SK-N-SH treated with all-trans-retinoic acid at 6 μM for 48 hours (cell line): ENCODE results near the gene OPA1.

ENCODE experiments used
- ATAC-seq: fragments of 200-7000 bp; cut with Tn5 transposase; 3 replicates; pipeline ENCODE4 v1.9.1; 2020; ENCODE audit warnings: mild to moderate bottlenecking, moderate library complexity
- BACH2 ChIP-seq: fragments of 250-450 bp; sonication (Bioruptor Pico); IDR thresholded peaks from 2 replicates; pipeline ENCODE4 v1.9.0; 2021; ENCODE audit warnings: mild to moderate bottlenecking, borderline replicate concordance
- CSDC2 ChIP-seq: fragments of 250-450 bp; sonication (Bioruptor Pico); IDR thresholded peaks from 2 replicates; pipeline ENCODE4 v1.5.0; 2020; ENCODE audit warnings: mild to moderate bottlenecking, moderate library complexity
- CSRNP3 ChIP-seq: fragments of 250-450 bp; sonication (Bioruptor Pico); IDR thresholded peaks from 2 replicates; pipeline ENCODE4 v1.5.1; 2021; ENCODE audit warnings: mild to moderate bottlenecking, moderate library complexity
- ESRRG ChIP-seq: fragments of 250-450 bp; sonication (Bioruptor Pico); IDR thresholded peaks from 2 replicates; pipeline ENCODE4 v1.6.1; 2021; ENCODE audit warnings: mild to moderate bottlenecking
- GLIS3 ChIP-seq: fragments of 250-450 bp; sonication (Bioruptor Pico); IDR thresholded peaks from 2 replicates; pipeline ENCODE4 v1.5.0; 2020; ENCODE audit warnings: mild to moderate bottlenecking, moderate library complexity
- ISL1 ChIP-seq: fragments of 250-450 bp; sonication (Bioruptor Pico); IDR thresholded peaks from 2 replicates; pipeline ENCODE4 v2.1.2; 2022; ENCODE audit warnings: mild to moderate bottlenecking, moderate library complexity
- OSR1 ChIP-seq: fragments of 250-450 bp; sonication (Bioruptor Pico); IDR thresholded peaks from 2 replicates; pipeline ENCODE4 v1.8.0; 2022; ENCODE audit warnings: moderate library complexity, mild to moderate bottlenecking, inconsistent platforms
- PPARA ChIP-seq: fragments of 250-450 bp; sonication (Bioruptor Pico); IDR thresholded peaks from 2 replicates; pipeline ENCODE4 v1.5.0; 2020; ENCODE audit warnings: mild to moderate bottlenecking, borderline replicate concordance
- SNAI2 ChIP-seq: fragments of 250-450 bp; sonication (Bioruptor Pico); IDR thresholded peaks from 2 replicates; pipeline ENCODE4 v1.5.0; 2020; ENCODE audit warnings: mild to moderate bottlenecking, moderate library complexity
- TCF4 ChIP-seq: fragments of 250-450 bp; sonication (Bioruptor Pico); IDR thresholded peaks from 2 replicates; pipeline ENCODE4 v1.8.0; 2021; ENCODE audit warnings: mild to moderate bottlenecking, moderate library complexity, borderline replicate concordance
- TOX ChIP-seq: fragments of 250-450 bp; sonication (Bioruptor Pico); IDR thresholded peaks from 2 replicates; pipeline ENCODE4 v1.8.0; 2021; ENCODE audit warnings: mild to moderate bottlenecking, moderate library complexity, borderline replicate concordance
- TSHZ2 ChIP-seq: fragments of 250-450 bp; sonication (Bioruptor Pico); IDR thresholded peaks from 2 replicates; pipeline ENCODE4 v1.5.0; 2020; ENCODE audit warnings: mild to moderate bottlenecking, moderate library complexity
- ZFP3 ChIP-seq: fragments of 250-450 bp; sonication (Bioruptor Pico); IDR thresholded peaks from 2 replicates; pipeline ENCODE4 v1.5.0; 2020; ENCODE audit warnings: mild to moderate bottlenecking, moderate library complexity
- ZFP30 ChIP-seq: fragments of 450-650 bp; formaldehyde crosslinking; IDR thresholded peaks from 2 replicates; pipeline ENCODE4 v1.5.0; 2022; ENCODE audit warnings: mild to moderate bottlenecking, moderate library complexity
- ZNF70 ChIP-seq: fragments of 450-650 bp; formaldehyde crosslinking; IDR thresholded peaks from 2 replicates; pipeline ENCODE4 v1.5.0; 2020; ENCODE audit warnings: mild to moderate bottlenecking, moderate library complexity
- ZNF8 ChIP-seq: fragments of 450-650 bp; formaldehyde crosslinking; IDR thresholded peaks from 2 replicates; pipeline ENCODE4 v1.5.0; 2020; ENCODE audit warnings: mild to moderate bottlenecking, moderate library complexity
- TF ChIP-seq, protein P1 (sequence below): fragments of 250-450 bp; sonication (Bioruptor Pico); IDR thresholded peaks from 2 replicates; pipeline ENCODE4 v1.5.1; 2020; ENCODE audit warnings: low read depth, mild to moderate bottlenecking, moderate library complexity
- TF ChIP-seq, protein P2 (sequence below): fragments of 250-450 bp; sonication (Bioruptor Pico); IDR thresholded peaks from 2 replicates; pipeline ENCODE4 v1.8.0; 2021; ENCODE audit warnings: low read depth, mild to moderate bottlenecking, moderate library complexity, borderline replicate concordance

OPA1 gene

DNA sequence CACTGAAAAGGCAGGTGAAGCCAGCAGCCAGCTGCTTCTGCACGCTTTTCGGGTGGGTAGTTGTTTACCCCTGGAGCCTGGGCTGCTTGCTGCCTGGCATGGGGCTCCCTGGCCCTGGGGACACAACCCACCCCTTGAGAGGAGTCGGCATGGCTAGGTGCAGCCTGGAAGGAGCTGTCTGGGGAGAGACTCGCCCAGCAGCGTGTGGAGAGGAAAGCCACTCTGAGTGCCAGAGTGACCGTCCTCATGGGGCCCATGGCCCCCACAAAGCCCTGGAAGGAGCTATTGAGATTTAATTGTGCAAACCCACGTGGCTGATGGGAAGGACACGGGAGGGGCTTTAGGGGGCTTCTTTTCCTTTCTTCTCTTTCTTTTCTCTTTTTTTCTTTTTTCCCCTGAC, 137.5 kb downstream of the OPA1 start:
- no peak for ATAC-seq
- TF ChIP-seq ZNF70, result no peak
- no peak for TF ChIP-seq GLIS3
- no peak for TF ChIP-seq TCF4 (CRISPR knock-in tag)
- TF ChIP-seq TOX (CRISPR knock-in tag), result no peak
- TF ChIP-seq OSR1 (CRISPR knock-in tag), result no peak
- no peak for TF ChIP-seq ZNF8 (CRISPR knock-in tag)
- no peak for TF ChIP-seq CSDC2
- TF ChIP-seq, protein P1, sequence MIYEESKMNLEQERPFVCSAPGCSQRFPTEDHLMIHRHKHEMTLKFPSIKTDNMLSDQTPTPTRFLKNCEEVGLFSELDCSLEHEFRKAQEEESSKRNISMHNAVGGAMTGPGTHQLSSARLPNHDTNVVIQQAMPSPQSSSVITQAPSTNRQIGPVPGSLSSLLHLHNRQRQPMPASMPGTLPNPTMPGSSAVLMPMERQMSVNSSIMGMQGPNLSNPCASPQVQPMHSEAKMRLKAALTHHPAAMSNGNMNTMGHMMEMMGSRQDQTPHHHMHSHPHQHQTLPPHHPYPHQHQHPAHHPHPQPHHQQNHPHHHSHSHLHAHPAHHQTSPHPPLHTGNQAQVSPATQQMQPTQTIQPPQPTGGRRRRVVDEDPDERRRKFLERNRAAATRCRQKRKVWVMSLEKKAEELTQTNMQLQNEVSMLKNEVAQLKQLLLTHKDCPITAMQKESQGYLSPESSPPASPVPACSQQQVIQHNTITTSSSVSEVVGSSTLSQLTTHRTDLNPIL, result no peak
- TF ChIP-seq, protein P2, sequence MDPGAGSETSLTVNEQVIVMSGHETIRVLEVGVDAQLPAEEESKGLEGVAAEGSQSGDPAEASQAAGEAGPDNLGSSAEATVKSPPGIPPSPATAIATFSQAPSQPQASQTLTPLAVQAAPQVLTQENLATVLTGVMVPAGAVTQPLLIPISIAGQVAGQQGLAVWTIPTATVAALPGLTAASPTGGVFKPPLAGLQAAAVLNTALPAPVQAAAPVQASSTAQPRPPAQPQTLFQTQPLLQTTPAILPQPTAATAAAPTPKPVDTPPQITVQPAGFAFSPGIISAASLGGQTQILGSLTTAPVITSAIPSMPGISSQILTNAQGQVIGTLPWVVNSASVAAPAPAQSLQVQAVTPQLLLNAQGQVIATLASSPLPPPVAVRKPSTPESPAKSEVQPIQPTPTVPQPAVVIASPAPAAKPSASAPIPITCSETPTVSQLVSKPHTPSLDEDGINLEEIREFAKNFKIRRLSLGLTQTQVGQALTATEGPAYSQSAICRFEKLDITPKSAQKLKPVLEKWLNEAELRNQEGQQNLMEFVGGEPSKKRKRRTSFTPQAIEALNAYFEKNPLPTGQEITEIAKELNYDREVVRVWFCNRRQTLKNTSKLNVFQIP (CRISPR knock-in tag), result no peak
- TF ChIP-seq ISL1 (CRISPR knock-in tag), result no peak
- TF ChIP-seq ESRRG (CRISPR knock-in tag), result no peak
- TF ChIP-seq BACH2 (CRISPR knock-in tag), result no peak
- TF ChIP-seq PPARA (CRISPR knock-in tag), result no peak
- TF ChIP-seq TSHZ2 (CRISPR knock-in tag), result no peak
- TF ChIP-seq CSRNP3 (CRISPR knock-in tag), result no peak

DNA sequence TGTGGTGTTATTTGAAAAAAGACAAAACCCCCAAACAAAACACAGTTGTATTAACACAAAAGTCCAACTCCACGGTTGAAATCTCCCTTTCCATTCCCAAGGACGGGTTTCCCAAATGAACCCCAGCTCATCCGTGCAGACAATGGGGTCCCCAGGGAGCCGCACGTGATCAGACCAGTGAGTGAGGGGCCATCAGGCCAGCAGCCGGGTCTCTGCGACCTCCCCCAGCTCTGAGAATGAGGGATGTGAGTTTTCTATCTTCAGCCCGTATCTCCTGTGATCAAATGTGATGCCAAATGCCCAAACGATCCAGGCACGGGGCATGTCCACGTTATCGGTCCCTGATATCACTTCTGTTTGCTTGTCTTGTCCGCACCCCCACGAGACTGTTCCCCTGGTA, 138.0 kb downstream of the OPA1 start:
- no peak for TF ChIP-seq TOX (CRISPR knock-in tag)
- TF ChIP-seq ISL1 (CRISPR knock-in tag), result no peak
- no peak for TF ChIP-seq GLIS3
- TF ChIP-seq CSRNP3 (CRISPR knock-in tag), result no peak
- no peak for ATAC-seq

DNA sequence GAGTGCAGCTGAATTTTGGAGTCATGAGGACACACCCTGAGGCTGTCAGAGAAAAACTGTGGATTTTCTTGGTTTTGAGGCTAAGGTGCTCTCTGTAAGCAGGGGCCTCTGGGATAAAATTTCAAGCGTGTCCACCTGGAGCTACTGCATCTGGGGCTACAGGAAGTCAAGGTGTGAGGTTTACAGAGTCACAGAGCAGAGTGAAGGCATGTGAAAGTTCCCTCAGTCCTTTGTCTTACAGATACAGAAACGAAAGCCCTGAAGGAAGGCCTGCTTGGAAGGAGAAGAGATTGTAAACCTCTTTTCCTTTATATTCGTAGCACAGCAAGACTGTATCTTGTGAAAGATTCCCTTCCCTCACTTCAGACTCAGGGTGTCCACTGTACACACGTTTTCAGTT, 138.6 kb downstream of the OPA1 start:
- no peak for ATAC-seq
- TF ChIP-seq ZFP30 (no peak), GLIS3 (no peak), PPARA (CRISPR knock-in tag) (no peak), ZFP3 (CRISPR knock-in tag) (no peak), BACH2 (CRISPR knock-in tag) (no peak)

- no peak for TF ChIP-seq ZNF8 (CRISPR knock-in tag)
- no peak for TF ChIP-seq TSHZ2 (CRISPR knock-in tag)
- no peak for TF ChIP-seq OSR1 (CRISPR knock-in tag)
- TF ChIP-seq TCF4 (CRISPR knock-in tag), result no peak
- no peak for TF ChIP-seq ISL1 (CRISPR knock-in tag)
- TF ChIP-seq SNAI2 (CRISPR knock-in tag), result no peak
- TF ChIP-seq GLIS3, result no peak
- TF ChIP-seq ESRRG (CRISPR knock-in tag), result no peak
- TF ChIP-seq, all 23 proteins: peak for 0
- peak; percentile 65; the same call in 2 of the 3 replicates for ATAC-seq
Measured at GRCh38 chr3:193732391-193732790, 139.4 kb downstream of the OPA1 start.
